ENCODE data around the gene ALG12.

ALG12 gene

GRCh38 chr22:49964136-49965090 is 46.2 kb upstream of the ALG12 start:
- no peak for DNase-seq (ENCODE audit: extremely low read depth, low read depth)
- TF ChIP-seq, protein P1, sequence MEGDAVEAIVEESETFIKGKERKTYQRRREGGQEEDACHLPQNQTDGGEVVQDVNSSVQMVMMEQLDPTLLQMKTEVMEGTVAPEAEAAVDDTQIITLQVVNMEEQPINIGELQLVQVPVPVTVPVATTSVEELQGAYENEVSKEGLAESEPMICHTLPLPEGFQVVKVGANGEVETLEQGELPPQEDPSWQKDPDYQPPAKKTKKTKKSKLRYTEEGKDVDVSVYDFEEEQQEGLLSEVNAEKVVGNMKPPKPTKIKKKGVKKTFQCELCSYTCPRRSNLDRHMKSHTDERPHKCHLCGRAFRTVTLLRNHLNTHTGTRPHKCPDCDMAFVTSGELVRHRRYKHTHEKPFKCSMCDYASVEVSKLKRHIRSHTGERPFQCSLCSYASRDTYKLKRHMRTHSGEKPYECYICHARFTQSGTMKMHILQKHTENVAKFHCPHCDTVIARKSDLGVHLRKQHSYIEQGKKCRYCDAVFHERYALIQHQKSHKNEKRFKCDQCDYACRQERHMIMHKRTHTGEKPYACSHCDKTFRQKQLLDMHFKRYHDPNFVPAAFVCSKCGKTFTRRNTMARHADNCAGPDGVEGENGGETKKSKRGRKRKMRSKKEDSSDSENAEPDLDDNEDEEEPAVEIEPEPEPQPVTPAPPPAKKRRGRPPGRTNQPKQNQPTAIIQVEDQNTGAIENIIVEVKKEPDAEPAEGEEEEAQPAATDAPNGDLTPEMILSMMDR (IDR thresholded peaks at IDR 0.05; ENCODE audit: low read depth, low read length) = no peak

- DNase-seq (ENCODE audit: extremely low read depth, low read depth) = no peak
- TF ChIP-seq, protein P1 (IDR thresholded peaks at IDR 0.05; ENCODE audit: low read depth, low read length) = no peak
Measured at GRCh38 chr22:49963647-49964026, 45.4 kb upstream of the ALG12 start.

DNA sequence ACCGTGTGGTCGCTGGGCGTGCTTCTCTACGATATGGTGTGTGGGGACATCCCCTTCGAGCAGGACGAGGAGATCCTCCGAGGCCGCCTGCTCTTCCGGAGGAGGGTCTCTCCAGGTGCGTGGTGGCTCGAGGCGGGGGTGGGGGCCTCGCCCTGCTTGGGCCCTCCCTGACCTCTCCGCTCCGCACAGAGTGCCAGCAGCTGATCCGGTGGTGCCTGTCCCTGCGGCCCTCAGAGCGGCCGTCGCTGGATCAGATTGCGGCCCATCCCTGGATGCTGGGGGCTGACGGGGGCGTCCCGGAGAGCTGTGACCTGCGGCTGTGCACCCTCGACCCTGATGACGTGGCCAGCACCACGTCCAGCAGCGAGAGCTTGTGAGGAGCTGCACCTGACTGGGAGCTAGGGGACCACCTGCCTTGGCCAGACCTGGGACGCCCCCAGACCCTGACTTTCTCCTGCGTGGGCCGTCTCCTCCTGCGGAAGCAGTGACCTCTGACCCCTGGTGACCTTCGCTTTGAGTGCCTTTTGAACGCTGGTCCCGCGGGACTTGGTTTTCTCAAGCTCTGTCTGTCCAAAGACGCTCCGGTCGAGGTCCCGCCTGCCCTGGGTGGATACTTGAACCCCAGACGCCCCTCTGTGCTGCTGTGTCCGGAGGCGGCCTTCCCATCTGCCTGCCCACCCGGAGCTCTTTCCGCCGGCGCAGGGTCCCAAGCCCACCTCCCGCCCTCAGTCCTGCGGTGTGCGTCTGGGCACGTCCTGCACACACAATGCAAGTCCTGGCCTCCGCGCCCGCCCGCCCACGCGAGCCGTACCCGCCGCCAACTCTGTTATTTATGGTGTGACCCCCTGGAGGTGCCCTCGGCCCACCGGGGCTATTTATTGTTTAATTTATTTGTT is 44.8 kb upstream of the ALG12 start:
- TF ChIP-seq, protein P1 (IDR thresholded peaks at IDR 0.05; ENCODE audit: low read depth, low read length) = no peak
- no peak for DNase-seq (ENCODE audit: extremely low read depth, low read depth)

DNA sequence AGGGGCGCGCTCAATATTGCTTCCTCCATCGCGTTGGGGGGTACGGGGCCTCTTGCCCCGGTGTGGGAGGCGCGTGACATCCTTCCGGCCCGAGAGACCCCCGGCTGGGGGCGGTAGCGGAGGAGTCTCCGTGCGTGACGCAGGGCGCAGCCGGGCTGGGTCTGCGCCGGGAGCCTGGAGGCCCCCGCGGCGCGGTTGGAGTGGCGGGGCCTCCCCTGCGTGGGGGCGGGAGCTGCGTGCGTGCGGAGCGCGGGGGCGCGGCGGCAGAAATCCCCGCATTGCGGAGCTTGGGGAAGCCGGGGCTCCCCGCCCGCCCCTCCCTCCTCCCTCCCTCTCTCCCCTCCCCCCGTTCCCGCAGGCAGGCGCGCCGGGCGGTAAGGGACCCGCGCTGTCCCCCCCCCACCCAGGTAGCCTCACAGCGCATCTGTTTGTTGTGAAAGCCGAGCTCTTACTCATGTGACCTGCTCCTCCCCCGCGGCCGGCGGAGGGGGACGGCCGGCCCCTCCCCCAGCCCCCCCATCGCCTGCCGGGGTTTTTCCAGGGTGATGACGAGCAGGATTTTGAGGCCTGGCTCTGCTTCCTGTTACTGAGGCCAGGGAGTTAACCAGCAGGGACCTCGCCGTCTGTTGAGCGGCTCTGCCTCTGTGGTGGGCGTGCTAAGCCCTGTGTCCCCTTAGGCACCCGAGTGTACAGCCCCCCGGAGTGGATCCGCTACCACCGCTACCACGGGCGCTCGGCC is 43.9 kb upstream of the ALG12 start:
- peak; percentile 78 for DNase-seq (ENCODE audit: extremely low read depth, low read depth)
- TF ChIP-seq, protein P1 (IDR thresholded peaks at IDR 0.05; ENCODE audit: low read depth, low read length) = no peak

DNA sequence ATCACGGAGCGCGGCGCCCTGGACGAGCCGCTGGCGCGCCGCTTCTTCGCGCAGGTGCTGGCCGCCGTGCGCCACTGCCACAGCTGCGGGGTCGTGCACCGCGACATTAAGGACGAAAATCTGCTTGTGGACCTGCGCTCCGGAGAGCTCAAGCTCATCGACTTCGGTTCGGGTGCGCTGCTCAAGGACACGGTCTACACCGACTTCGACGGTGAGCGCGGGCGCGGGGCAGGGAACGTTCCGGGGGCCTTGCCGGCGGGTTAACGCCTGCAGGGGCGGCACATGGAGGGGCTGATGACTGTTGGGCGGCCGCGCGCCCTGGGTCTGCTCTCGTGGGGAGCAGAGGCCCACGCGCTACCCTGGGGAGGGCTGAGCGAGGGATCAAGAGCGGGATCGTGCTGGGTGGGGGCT is 43.4 kb upstream of the ALG12 start:
- no peak for DNase-seq (ENCODE audit: extremely low read depth, low read depth)
- TF ChIP-seq, protein P1 (IDR thresholded peaks at IDR 0.05; ENCODE audit: low read depth, low read length) = no peak

DNA sequence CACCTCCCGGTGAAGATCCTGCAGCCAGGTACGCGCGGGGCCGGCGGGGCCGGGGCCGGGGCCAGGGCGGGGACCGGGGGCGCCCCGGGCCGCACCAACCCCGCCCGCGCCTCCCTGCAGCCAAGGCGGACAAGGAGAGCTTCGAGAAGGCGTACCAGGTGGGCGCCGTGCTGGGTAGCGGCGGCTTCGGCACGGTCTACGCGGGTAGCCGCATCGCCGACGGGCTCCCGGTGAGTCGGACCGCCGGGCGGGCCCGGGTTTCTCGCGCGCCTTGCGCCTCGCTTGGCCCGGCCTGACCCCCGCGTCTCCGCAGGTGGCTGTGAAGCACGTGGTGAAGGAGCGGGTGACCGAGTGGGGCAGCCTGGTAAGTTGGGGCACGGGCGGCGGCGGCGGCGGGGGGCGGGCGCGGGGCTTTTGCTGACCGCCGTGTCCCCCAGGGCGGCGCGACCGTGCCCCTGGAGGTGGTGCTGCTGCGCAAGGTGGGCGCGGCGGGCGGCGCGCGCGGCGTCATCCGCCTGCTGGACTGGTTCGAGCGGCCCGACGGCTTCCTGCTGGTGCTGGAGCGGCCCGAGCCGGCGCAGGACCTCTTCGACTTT is 42.9 kb upstream of the ALG12 start:
- DNase-seq (ENCODE audit: extremely low read depth, low read depth) = no peak
- TF ChIP-seq, protein P1 (IDR thresholded peaks at IDR 0.05; ENCODE audit: low read depth, low read length) = no peak

Data from AG09319 (cell line).